NCI-H146 (cell line): ENCODE measurements around the gene FGFBP3.
"Not testable (repeated sequence)": the region's sequence is repeated elsewhere in the genome, so short reads cannot be mapped to it uniquely, and the experiment has no call there.

Source experiments
- DNase-seq: peaks from one replicate; lab custom pipeline; 2025; lab: John Stamatoyannopoulos, UW

Gene FGFBP3

DNA sequence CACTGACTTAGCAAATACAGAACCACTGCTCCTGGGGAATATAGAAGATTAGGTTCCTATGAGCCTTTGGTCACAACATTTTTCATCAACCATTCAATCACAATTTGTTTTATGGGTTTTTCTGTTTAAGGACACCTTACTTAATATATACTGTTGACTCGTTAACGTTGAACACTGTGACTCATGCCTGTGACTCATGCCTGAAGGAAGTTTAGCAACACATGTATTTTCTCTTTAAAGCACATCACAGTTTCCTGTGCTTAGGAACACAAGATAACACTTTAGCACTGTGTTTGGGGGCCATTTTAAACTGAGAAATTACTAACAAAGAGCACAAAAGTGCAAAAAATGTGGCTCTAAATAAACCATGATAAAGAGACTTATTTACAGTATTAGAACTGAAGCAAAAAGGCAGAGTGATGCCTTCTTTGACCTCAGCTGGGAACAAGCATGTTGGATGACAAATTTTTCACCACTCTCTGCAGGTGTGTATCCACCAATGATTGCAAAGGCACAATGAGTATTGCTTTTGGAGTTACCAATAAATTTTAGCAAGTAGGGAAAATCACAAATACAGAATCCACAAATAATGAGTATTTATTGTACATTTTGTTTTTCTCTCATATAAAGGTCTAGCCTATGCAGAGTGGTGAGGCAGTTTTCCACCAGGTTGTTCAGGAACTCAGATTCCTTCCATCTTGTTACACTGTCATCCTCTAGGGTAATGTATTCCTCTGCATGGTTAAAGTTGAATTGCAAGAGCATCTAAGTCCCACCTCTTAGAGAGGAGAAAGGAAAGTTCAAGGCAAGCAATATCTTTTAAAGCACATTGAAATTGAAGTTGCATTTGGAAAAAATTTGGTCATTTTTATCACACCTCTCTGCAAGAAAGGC is 7.3 kb downstream of the FGFBP3 start:
- DNase-seq = no peak

GRCh38 chr10:91897421-91897820 is 11.9 kb downstream of the FGFBP3 start:
- no peak for DNase-seq

DNA sequence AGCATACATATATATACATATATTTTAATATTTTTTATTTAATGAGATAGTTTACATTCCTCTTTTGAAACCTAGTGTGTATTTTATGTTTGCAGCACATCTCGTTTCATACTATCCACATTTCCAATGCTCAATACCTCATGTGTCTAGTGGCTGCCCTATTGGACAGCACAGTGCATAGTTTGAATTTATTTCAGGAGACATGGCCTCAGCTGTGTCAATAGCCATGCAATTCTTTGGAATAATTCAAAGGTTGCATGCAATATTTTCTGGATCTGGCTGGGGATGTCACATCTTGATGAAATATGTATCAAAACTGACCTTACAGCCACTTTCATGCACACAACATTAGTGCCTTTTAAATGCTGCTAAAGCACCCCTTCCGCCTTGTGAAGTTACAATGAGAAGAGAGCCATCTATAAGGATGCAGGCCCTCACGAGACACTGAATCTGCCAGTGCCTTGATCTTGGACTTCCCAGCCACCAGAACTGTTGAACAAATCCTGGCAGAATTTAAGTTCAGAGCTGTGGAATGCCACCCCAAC is 13.0 kb downstream of the FGFBP3 start:
- no peak for DNase-seq

DNA sequence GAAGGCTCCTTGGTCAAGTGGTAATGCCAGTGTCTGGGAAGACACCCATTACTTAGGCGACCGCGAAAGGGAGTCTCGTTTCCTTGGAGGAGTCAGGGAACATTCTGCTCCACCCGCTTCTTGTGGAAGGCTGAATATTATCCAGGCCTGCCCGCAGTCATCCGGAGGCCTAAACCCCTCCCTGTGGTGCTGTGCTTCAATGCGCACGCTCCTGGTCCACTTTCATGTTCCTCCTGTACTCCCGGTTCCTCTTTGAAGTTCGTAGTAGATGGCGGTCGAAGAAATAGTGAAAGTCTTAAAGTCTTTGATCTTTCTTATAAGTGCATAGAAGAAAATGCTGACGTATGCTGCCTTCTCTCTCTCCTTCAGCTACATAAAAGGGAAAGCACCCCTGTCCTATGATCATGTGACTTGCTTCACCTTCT is 15.0 kb downstream of the FGFBP3 start:
- not testable (repeated sequence) for DNase-seq

GRCh38 chr10:91893051-91893450 is 16.2 kb downstream of the FGFBP3 start:
- DNase-seq = no peak

GRCh38 chr10:91891125-91892001 is 17.9 kb downstream of the FGFBP3 start:
- no peak for DNase-seq

DNA sequence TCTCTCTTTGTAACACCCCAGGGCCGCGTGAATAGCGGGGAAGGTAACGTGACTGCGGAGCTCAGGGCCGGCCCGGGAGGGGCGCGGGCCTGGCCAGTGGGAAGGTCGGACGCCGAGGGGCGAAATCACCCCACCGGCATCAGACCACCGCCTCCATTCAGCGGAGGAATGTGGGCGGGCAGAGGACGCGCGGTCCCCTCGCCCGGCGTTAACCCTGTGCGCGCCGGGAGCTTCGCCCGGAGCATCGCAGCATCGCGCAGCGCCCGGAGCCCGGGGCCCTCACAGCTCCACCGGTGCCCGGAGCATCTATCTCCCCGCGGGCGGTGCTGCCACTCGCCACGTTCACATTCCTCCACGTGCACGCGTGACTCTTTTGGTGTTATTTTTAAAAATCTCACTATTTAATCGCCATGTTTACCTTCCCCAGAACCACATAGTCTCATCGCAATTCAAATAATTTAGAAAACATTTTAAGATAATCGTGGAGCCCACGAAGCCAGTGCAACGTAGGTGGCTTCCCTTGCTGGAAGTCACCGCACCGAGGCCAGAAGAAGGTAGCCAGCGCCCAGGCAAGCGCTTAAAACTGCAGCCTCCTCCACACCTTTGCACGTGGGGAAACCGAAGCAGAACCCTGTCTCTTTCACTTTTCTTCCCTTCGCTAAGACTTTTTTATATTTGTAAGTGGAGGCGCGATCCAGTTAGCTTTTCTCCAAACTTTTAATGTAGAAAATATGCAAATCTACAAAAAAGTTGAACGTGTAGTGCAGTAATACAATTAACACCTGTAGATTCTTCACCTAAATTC is 21.8 kb downstream of the FGFBP3 start:
- peak; percentile 89 for DNase-seq

GRCh38 chr10:91886954-91887271 is 22.4 kb downstream of the FGFBP3 start:
- DNase-seq = no peak

DNA sequence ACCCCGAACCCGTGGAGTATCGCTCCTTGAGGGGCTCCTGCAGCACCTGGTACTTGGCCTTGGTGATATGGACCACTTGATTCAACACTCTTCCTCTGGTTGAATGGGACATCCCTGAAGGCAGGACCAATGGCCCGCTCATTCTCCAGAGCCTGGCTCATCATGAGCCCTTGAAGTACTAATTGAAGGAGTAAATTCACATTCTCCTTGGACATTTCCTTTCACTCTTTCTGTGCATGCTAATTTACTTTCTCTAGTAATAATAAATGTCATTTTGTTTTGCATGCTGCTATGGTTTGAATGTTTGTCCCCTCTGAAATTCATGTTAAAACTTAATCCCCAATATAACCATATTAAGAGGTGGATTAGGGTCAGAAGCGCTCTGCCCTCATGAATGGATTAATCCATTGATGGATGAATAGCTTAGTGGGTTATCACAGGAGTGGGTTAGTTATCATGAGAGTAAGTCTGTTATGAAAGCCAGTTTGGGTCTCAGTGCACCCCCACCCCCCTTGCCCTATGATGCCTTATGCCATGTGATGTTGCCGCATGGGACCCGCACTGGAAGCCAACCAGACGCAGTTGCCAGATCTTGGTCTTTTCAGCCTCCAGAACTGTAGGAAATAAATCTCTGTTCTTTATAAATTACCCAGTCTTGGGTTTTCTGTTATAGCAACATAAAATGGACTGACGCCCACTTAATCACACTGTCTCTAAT is 23.8 kb downstream of the FGFBP3 start:
- no peak for DNase-seq

GRCh38 chr10:91884536-91884935 is 24.8 kb downstream of the FGFBP3 start:
- no peak for DNase-seq

- DNase-seq = peak; percentile 72
Measured at GRCh38 chr10:91883549-91884444, 25.5 kb downstream of the FGFBP3 start.

DNA sequence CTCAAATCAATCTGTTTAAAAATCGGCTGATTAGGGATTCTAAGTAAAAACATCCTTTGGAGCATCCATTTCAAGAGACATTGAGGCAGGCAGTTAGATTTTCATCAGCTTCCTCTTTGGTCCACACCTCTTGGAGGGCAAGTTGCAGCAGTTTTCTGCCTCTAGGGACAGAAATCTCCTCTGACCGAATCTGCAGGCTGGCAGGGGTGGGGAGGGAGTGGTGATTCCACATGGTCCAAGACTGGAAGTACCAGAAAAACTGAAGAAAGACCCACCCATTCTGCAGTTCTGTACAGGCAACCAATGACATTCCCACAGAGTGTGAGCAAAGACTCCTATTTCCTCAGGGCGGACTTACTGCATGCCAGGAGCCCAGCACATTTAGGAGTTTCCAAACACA is 29.0 kb downstream of the FGFBP3 start:
- DNase-seq = no peak

DNA sequence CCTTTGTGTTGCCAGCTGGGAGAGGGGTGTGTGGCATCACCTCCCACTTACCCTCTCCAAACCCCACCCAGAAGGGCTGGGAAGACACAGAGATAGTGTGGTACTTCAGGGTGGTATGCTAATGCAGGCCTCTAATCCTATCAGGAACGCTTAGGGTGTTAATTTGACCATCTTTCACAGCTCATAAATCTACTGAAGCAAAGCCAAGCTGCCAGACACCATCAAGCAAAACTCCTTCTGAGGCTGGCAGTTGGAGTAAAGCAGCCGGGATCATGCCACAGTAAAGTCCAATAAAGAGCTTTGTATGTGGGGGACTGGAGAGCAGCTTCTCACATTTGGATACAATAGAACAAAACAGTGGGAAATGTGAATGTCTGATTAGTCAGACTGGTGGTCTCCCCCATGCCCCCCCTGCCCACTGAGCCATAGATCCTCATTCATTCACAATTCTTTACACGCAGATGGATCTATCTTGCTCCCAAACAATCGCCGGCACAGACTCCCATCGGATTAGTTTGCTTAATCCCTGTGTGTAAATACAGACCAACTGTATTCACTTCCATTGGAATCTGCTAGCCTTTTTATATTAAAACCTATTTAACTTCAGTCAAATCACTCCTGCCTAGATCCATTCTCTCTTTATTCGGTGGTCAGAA is 29.6 kb downstream of the FGFBP3 start:
- peak; percentile 41 for DNase-seq

DNA sequence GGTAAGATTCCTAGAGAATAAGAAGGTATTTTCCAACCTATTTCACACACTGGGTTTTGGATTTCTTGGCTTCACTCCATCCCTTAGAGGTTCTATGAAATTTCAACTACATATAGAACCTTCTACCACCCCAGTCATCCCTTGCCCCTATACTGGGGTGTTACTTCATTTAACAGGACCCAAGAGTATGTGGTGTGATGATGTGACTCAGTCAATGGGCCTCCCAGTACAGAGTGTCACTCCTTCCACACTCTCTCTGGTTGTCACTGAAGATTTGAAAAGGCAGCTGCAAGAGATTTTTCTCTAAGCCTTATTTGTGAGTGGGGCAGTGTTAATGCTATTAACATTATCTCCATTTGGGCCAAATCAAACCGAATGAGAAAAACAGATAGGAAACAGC is 33.5 kb downstream of the FGFBP3 start:
- no peak for DNase-seq

DNA sequence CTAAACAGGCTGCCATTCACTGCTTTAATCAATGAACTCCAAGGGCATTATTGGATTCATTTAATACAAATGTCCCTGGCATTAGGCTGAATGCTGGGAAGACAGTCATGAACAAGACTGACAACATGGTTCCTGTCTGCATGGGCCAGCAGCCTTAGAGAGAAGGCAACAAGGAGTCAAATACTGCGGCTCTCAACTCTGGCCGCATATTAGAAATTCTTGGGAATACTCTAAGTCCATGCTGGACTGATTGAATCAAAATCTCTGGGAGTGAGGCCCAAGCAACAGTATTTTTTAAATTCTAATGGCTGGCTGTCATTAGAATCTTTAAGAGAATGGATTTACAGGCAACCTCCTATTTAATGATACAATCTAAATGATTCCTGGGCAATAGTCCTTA is 34.1 kb downstream of the FGFBP3 start:
- no peak for DNase-seq

DNA sequence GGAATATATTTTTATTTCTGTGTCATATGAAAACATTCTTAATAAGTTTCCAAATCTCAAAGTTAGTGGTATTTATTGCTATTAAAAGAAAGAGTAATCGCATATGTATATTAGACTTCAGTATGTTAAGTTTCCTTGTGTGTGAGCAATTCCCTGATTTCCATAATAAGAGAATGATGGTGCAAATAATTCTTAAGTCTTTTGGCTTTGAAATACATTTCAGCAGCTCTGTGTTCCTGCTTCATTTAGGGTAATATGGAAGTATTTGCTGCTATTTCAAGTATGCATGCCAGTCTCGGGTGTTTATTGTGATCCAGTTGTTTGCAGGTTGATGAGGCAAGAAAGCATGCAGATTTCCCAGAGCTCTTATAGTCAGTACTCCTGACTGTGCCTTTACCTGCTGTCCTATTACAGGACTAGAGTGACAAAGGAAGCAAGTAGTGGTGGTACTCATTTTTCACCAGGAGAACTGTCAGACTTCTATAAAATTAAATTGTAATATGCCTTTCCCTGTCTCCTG is 43.7 kb downstream of the FGFBP3 start:
- no peak for DNase-seq

DNA sequence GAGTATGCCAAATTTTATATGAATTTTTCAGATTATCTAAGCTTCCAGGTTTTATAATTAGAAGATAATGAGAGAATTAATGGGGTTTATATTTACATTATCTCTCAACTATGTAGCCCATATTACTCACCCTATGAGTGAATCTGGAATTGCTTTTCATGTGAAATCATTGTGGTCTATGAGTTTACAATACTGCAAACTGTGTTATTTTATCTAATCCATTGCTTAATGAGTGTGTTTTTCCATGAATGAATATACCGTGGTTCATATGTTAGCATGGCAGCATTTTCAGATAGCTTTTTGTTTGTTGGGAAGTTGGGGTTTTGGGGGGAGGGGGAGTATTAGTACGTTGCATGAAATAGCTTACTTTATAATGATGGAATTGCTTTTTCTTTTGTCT is 44.5 kb downstream of the FGFBP3 start:
- DNase-seq = no peak

DNA sequence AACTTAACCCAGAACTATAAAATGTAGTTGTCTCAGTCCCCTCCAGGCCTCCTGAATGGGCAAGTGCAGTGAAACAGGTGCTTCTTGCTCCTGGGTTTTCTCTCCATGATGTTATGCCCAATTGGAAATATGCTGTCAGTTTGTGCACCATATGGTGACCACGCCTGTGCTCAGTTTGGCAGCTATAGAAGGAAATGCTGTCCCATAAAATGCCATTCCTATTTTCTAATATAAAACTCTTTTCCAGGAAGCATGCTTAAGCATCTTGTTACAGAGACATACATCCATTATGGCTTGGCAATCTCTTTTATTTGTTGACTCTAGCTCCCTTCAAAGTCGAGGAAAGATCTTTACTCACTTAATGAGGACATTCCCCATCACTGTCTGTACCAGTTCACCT is 45.2 kb downstream of the FGFBP3 start:
- DNase-seq = no peak

GRCh38 chr10:91860885-91861284 is 48.4 kb downstream of the FGFBP3 start:
- DNase-seq = no peak

DNA sequence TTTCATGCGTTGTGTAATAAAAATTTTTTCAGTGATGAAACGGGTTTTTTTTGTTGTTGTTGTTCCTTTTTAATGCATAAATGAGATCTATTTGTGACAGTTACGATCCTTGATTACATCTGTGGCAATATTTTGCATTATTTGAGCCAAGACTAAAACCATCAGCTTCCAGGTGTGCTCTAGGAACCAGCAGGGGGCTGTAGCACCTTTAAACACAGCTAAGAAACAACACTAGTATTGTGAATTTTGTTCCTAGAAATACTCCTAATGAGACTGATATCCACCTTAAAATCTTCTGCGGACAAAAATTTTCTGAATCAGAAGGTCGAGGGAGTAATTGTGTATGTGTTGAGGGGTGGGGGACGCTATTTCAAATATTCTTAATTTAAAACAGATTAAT is 52.6 kb downstream of the FGFBP3 start:
- DNase-seq = peak; percentile 5
